Urinary bladder (tissue), 4 donors: ENCODE results near the gene RANBP3. TPM values are rescaled to one million over a fixed set of nuclear protein-coding genes. Genes with fewer than 3 reads are reported as not detected.

Experiments used
- DNase-seq: peaks from one replicate; pipeline ENCODE4 v3.0.0-alpha.2; 2015; ENCODE audit errors: extremely low spot score
- H3K27ac ChIP-seq: one replicate; pipeline ENCODE4 v1.5.1; 2013; ENCODE audit warnings: low read depth, mild to moderate bottlenecking, moderate library complexity
- H3K36me3 ChIP-seq: one replicate; pipeline ENCODE4 v1.6.1; 2013; ENCODE audit warnings: mild to moderate bottlenecking, moderate library complexity; ENCODE audit not compliant: insufficient read depth
- H3K4me1 ChIP-seq: one replicate; pipeline ENCODE4 v1.6.1; 2013; ENCODE audit warnings: mild to moderate bottlenecking, moderate library complexity; ENCODE audit not compliant: insufficient read depth
- H3K4me3 ChIP-seq: one replicate; pipeline ENCODE4 v1.5.1; 2013; ENCODE audit warnings: low read depth, low read length
- WGBS: extraction: QIAGEN DNeasy Blood & Tissue Kit; methylation state at CpG from one replicate; pipeline ENCODE4 v1.1.7; 2013; 5-methylcytosine and 5-hydroxymethylcytosine counted together
- polyA plus RNA-seq: library from polyadenylated mRNA; stranded (reverse); fragments of 200-250 nt; gene quantifications from one replicate; pipeline ENCODE4 v1.2.3, GENCODE V29; 2013
- total RNA-seq: library from RNA; depleted of rRNA; stranded (reverse); fragments of >200 nt; gene quantifications from one replicate; pipeline ENCODE4 v1.2.3, GENCODE V29; 2014
- donor health status: healthy with polysubstance abuse.
- donor health status: healthy.

Gene RANBP3
- total and polyA plus RNA-seq, 2 donors, result 44.2 to 106 TPM

GRCh38 chr19:5953030-5953589 is 24.8 kb downstream of the RANBP3 start:
- WGBS, result 52% methylated on average over 5 of the region's 5 CpGs
- no peak overlapping the region for H3K4me3 ChIP-seq
- peak overlapping the region; percentile 40 for H3K27ac ChIP-seq
- peaks cover 6% of the 10 kb centered on the region for H3K4me1 ChIP-seq
- H3K36me3 ChIP-seq, result no peaks in the 10 kb centered on the region
- DNase-seq, result no peak

- Histone ChIP-seq H3K4me1 (peaks cover 6% of the 10 kb centered on the region), H3K36me3 (no peaks in the 10 kb centered on the region), H3K4me3 (no peak overlapping the region), H3K27ac (peak overlapping the region; percentile 40)
- 58% methylated on average over 18 of the region's 18 CpGs for WGBS
- DNase-seq, result no peak
These were observed 25.5 kb downstream of the RANBP3 start for GRCh38 chr19:5952193-5953029.

- no peak for DNase-seq
- H3K27ac ChIP-seq, result no peak overlapping the region
These were observed 26.5 kb downstream of the RANBP3 start for GRCh38 chr19:5951338-5951861.

GRCh38 chr19:5950741-5951140 is 27.2 kb downstream of the RANBP3 start:
- DNase-seq, result no peak
- H3K27ac ChIP-seq, result no peak overlapping the region
- WGBS, result 66% methylated on average over 3 of the region's 3 CpGs
- no peak overlapping the region for H3K4me3 ChIP-seq
- no peaks in the 10 kb centered on the region for H3K36me3 ChIP-seq
- peaks cover 6% of the 10 kb centered on the region for H3K4me1 ChIP-seq

More at GRCh38 chr19:5951338-5951861, 26.5 kb downstream of the RANBP3 start:
- Histone ChIP-seq H3K36me3 (no peaks in the 10 kb centered on the region), H3K4me1 (peaks cover 6% of the 10 kb centered on the region), H3K4me3 (no peak overlapping the region)
- WGBS, result 36% methylated on average over 19 of the region's 19 CpGs

GRCh38 chr19:5949792-5950305 is 28.1 kb downstream of the RANBP3 start:
- H3K4me3 ChIP-seq, result no peak overlapping the region
- 79% methylated on average over 13 of the region's 13 CpGs for WGBS
- peaks cover 6% of the 10 kb centered on the region for H3K4me1 ChIP-seq
- DNase-seq, result no peak
- H3K36me3 ChIP-seq, result no peaks in the 10 kb centered on the region
- no peak overlapping the region for H3K27ac ChIP-seq

- H3K36me3 ChIP-seq, result no peaks in the 10 kb centered on the region
- no peak overlapping the region for H3K4me3 ChIP-seq
- no peak for DNase-seq
- H3K27ac ChIP-seq, result peak overlapping the region; percentile 40
- H3K4me1 ChIP-seq, result peaks cover 6% of the 10 kb centered on the region
- WGBS, result 31% methylated on average over 13 of the region's 13 CpGs
These were observed 29.0 kb downstream of the RANBP3 start for GRCh38 chr19:5948752-5949564.

- WGBS, result 33% methylated on average over 13 of the region's 13 CpGs
- no peak for DNase-seq
- H3K36me3 ChIP-seq, result no peaks in the 10 kb centered on the region
- H3K4me3 ChIP-seq, result no peak overlapping the region
- no peak overlapping the region for H3K27ac ChIP-seq
- no peaks in the 10 kb centered on the region for H3K4me1 ChIP-seq
These were observed 30.5 kb downstream of the RANBP3 start for GRCh38 chr19:5947435-5947834.

GRCh38 chr19:5943623-5944022 is 34.3 kb downstream of the RANBP3 start:
- no peak overlapping the region for H3K4me3 ChIP-seq
- no peak for DNase-seq
- H3K4me1 ChIP-seq, result no peaks in the 10 kb centered on the region
- peak overlapping the region; percentile 35 for H3K27ac ChIP-seq
- WGBS, result 46% methylated on average over 10 of the region's 10 CpGs
- H3K36me3 ChIP-seq, result peaks cover 4% of the 10 kb centered on the region

GRCh38 chr19:5943045-5943444 is 34.9 kb downstream of the RANBP3 start:
- Histone ChIP-seq H3K4me3 (no peak overlapping the region), H3K27ac (no peak overlapping the region), H3K4me1 (no peaks in the 10 kb centered on the region), H3K36me3 (peaks cover 4% of the 10 kb centered on the region)
- DNase-seq, result no peak
- WGBS, result 36% methylated on average over 10 of the region's 10 CpGs

GRCh38 chr19:5941673-5942072 is 36.3 kb downstream of the RANBP3 start:
- H3K4me1 ChIP-seq, result no peaks in the 10 kb centered on the region
- H3K27ac ChIP-seq, result no peak overlapping the region
- H3K36me3 ChIP-seq, result peaks cover 4% of the 10 kb centered on the region
- H3K4me3 ChIP-seq, result no peak overlapping the region
- DNase-seq, result no peak
- 53% methylated on average over 11 of the region's 11 CpGs for WGBS

GRCh38 chr19:5940260-5941208 is 37.4 kb downstream of the RANBP3 start:
- no peaks in the 10 kb centered on the region for H3K4me1 ChIP-seq
- H3K4me3 ChIP-seq, result no peak overlapping the region
- WGBS, result 81% methylated on average over 21 of the region's 21 CpGs
- H3K36me3 ChIP-seq, result peaks cover 4% of the 10 kb centered on the region
- H3K27ac ChIP-seq, result no peak overlapping the region
- no peak for DNase-seq

- peaks cover 4% of the 10 kb centered on the region for H3K36me3 ChIP-seq
- no peak overlapping the region for H3K4me3 ChIP-seq
- no peak overlapping the region for H3K27ac ChIP-seq
- no peaks in the 10 kb centered on the region for H3K4me1 ChIP-seq
- DNase-seq, result no peak
- 65% methylated on average over 10 of the region's 10 CpGs for WGBS
These were observed 40.4 kb downstream of the RANBP3 start for GRCh38 chr19:5937550-5937949.

- Histone ChIP-seq H3K4me3 (no peak overlapping the region), H3K4me1 (no peaks in the 10 kb centered on the region), H3K27ac (no peak overlapping the region), H3K36me3 (peaks cover 4% of the 10 kb centered on the region)
- DNase-seq, result no peak
- 91% methylated on average over 9 of the region's 9 CpGs for WGBS
These were observed 41.7 kb downstream of the RANBP3 start for GRCh38 chr19:5936292-5936592.
